Psoas muscle (tissue), 8 donors: ENCODE results near the gene GNG8. TPM values are rescaled to one million over a fixed set of nuclear protein-coding genes. Genes with fewer than 3 reads are reported as not detected.

Experiments used
- ATAC-seq, 4 donors: fragments of 200-7000 bp; cut with Tn5 transposase; one replicate each; pipeline ENCODE4 v1.9.1; 2020; ENCODE audit warnings: moderate library complexity in 3 of 4, mild to moderate bottlenecking in 2 of 4
- DNase-seq, 2 donors: peaks; one replicate each; pipeline ENCODE4 v3.0.0-alpha.2; 2020
- H3K27ac ChIP-seq: fragments of 200-600 bp; one replicate; pipeline ENCODE4 v1.8.0; 2022
- H3K27me3 ChIP-seq, 3 donors: fragments of 200-600 bp in 1 of 3; one replicate each; pipeline versions ENCODE4 v1.6.1 to v1.8.0; 2013 to 2022; ENCODE audit warnings: low read length in 2 of 3, mild to moderate bottlenecking in 2 of 3, moderate library complexity in 1 of 3; ENCODE audit not compliant: insufficient read depth in 3 of 3
- H3K36me3 ChIP-seq, 2 donors: fragments of 200-600 bp in 1 of 2; one replicate each; pipeline versions ENCODE4 v1.6.1 to v1.8.0; 2013 to 2022; ENCODE audit warnings: low read depth in 1 of 2, mild to moderate bottlenecking in 1 of 2, moderate library complexity in 1 of 2; ENCODE audit not compliant: insufficient read depth in 1 of 2
- H3K4me1 ChIP-seq: fragments of 200-600 bp; one replicate; pipeline ENCODE4 v1.8.0; 2022
- H3K4me3 ChIP-seq: fragments of 200-600 bp; one replicate; pipeline ENCODE4 v1.8.0; 2022; ENCODE audit warnings: mild to moderate bottlenecking
- H3K9me3 ChIP-seq: fragments of 200-600 bp; one replicate; pipeline ENCODE4 v1.8.0; 2022
- CTCF ChIP-seq: fragments of 200-600 bp; IDR thresholded peaks from one replicate; pipeline ENCODE4 v1.8.0; 2022; ENCODE audit warnings: antibody characterized with exemption
- WGBS, 3 donors: extraction: QIAGEN DNeasy Blood & Tissue Kit; methylation state at CpG; one replicate each; pipeline versions ENCODE4 v1.1.6 to v1.1.7; 2013; 5-methylcytosine and 5-hydroxymethylcytosine counted together
- intact Hi-C, 2 donors: fragments of 100-400 bp; cut with DNase I; formaldehyde crosslinking; loops; one replicate each; pipeline versions ENCODE4 v1.11.0 to v1.14.2; 2022
- polyA plus RNA-seq, 3 donors: library from polyadenylated mRNA; stranded (reverse); fragments of 200-250 nt; gene quantifications; one replicate each; pipeline ENCODE4 v1.2.3, GENCODE V29; 2013
- total RNA-seq, 4 donors: library from RNA; stranded (reverse); fragmentation: NEBNext Ultra II Directional in 2 of 4; extraction: Animal tissue kit (Norgen Biotek cat#: 25700) in 2 of 4; gene quantifications; one replicate each; pipeline versions ENCODE4 v1.2.1 to v1.2.4, GENCODE V29; 2021 to 2023
- donor health status: healthy with polysubstance abuse.
- donor health status: DM: no; HTN: no; CAD: no; lungs with moderate emphysema.
- donor health status: Bipolar disorder and iron deficiency.
- donor health status: healthy.
- donor health status: DM: yes; HTN: yes; CAD: no.
- donor health status: DM: no; HTN: no; CAD: no.
- donor health status: DM: no; HTN: no; CAD: no.
- donor health status: DM: yes; HTN: yes; CAD: no.

The GNG8 gene
- total and polyA plus RNA-seq, 7 donors: not detected

GRCh38 chr19:46661020-46661731 lies 25.2 kb upstream of the GNG8 start, which contains the start of gene DACT3:
TSS of gene DACT3 (minus strand) at chr19:46661182. CDS start at chr19:46661064, 118 bp downstream.
- 0% methylated on average over 44 to 61 of the region's 61 CpGs for WGBS, 3 donors
- peak; percentile 95 to 96 (median 96) for ATAC-seq
- no peaks in the 10 kb centered on the region for H3K36me3 ChIP-seq

GRCh38 chr19:46660551-46661019 lies 24.6 kb upstream of the GNG8 start:
- ATAC-seq (peak in 1 of 4 donors; percentile 39), DNase-seq (peak in 1 of 2 donors; percentile 41)
- peaks cover 14% of the 10 kb centered on the region for H3K4me1 ChIP-seq

More at GRCh38 chr19:46661020-46661731, 25.2 kb upstream of the GNG8 start, which contains the start of gene DACT3:
- intact Hi-C loops: no loop called here
- H3K27ac ChIP-seq: peak within 1 kb of the TSS; percentile 67
- no peak for TF ChIP-seq CTCF
- H3K4me3 ChIP-seq: peak within 1 kb of the TSS; percentile 70
- peak; percentile 100 for DNase-seq
- peaks cover 14% of the 10 kb centered on the region for H3K4me1 ChIP-seq
- no peaks in the 10 kb centered on the region for H3K9me3 ChIP-seq
- H3K27me3 ChIP-seq: peaks cover 0 to 32% (median 5%) of the 10 kb centered on the region in 3 donors

GRCh38 chr19:46660008-46660517 lies 24.1 kb upstream of the GNG8 start:
- ATAC-seq: no peak
- no peak for DNase-seq
- 5 to 9% (median 7%) methylated on average over 13 to 14 of the region's 14 CpGs for WGBS, 3 donors

More at GRCh38 chr19:46660551-46661019, 24.6 kb upstream of the GNG8 start:
- no peaks in the 10 kb centered on the region for H3K36me3 ChIP-seq
- H3K27me3 ChIP-seq: peaks cover 0 to 34% (median 5%) of the 10 kb centered on the region in 3 donors
- no peaks in the 10 kb centered on the region for H3K9me3 ChIP-seq
- WGBS, 3 donors: 0 to 1% (median 0%) methylated on average over 21 to 40 of the region's 40 CpGs
- TF ChIP-seq CTCF: no peak
- peak overlapping the region; percentile 46 for H3K27ac ChIP-seq
- intact Hi-C loops: no loop called here
- peak overlapping the region; percentile 70 for H3K4me3 ChIP-seq

More at GRCh38 chr19:46660008-46660517, 24.1 kb upstream of the GNG8 start:
- no peak for TF ChIP-seq CTCF
- H3K4me1 ChIP-seq: peaks cover 14% of the 10 kb centered on the region
- H3K4me3 ChIP-seq: peak overlapping the region; percentile 70
- peaks cover 0 to 34% (median 5%) of the 10 kb centered on the region in 3 donors for H3K27me3 ChIP-seq
- intact Hi-C loops: no loop called here
- no peaks in the 10 kb centered on the region for H3K9me3 ChIP-seq
- peak overlapping the region; percentile 46 for H3K27ac ChIP-seq
- no peaks in the 10 kb centered on the region for H3K36me3 ChIP-seq
